Activated T-helper 1 cell treated with Interleukin-2 at 50 U/mL for 16 hours (primary cell): ENCODE results near the gene NEDD1.

ENCODE experiments used
- DNase-seq: peaks from one replicate; pipeline ENCODE4 v3.0.0-alpha.2; 2020; ENCODE audit warnings: low read depth

Gene NEDD1

GRCh38 chr12:96901175-96901574 lies 5.9 kb upstream of the NEDD1 start:
- no peak for DNase-seq

DNA sequence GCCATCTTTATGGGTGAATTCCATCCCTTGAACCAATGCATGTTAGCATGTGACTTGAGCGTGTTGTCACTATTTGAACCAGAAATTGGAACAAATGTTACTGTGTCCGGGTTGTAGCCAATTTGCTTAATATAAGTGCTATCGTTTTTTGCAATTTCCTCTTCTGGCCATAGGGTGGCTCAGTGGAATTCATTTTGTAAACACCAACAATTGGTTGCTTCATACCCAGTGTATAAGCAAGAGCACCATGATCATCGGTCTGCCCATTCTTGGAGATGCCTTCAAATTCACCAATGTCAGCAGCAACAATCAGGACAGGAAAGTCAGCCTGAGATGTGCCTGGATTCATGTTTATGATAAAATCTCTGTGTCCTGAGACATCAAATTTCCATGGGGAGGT lies 5.0 kb upstream of the NEDD1 start:
- DNase-seq: no peak

- DNase-seq: no peak
These were observed 584 bp upstream of the NEDD1 start for GRCh38 chr12:96906498-96906848.

DNA sequence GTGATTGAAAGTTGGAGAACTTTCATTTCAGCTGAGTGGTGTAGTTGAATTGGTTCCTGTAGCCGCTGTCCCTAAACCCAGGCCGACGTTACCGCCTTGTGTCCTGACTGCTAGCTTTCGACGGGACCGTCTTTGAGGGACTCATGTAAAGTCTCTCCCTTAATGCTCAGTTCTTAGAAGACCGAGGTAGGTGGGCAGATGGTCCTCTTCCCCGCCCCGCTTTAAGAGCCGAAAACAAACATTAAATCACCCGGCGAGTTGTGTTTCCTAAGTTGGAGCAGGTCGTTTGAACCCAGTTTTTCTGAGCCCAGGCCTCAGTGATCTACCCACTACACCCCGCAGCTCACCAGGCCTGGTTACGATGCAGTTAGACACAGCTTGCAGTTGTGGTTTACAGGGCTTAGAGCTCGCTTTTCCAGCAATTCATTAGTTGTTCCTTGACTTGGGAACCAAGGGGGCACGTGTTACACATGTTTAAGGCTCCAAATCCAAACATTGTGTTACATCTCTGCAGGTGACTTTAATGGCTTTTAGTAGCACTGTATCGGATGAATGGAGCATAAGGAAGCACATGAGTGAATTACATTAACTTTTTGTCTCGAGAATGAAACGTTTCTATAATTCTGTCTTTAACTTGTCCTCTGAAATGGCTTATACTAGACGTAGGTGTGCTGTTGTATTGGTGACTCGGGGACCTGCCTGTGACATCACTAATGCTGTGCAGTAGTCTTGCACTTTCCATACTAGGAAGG lies 790 bp downstream of the NEDD1 start:
- no peak for DNase-seq

DNA sequence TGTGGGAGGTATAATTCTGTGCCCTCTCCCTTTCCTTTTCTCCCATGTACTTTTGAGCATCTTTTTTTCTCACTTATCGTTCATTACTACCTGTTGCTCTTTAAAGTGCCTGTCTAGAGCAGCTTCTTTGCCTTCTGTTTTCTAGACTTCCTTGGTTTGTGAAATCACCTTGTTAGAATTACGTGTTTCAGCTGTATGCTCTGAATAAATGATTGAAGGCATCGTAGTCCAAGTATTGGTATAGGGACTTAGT lies 1.3 kb downstream of the NEDD1 start:
- DNase-seq: no peak

DNA sequence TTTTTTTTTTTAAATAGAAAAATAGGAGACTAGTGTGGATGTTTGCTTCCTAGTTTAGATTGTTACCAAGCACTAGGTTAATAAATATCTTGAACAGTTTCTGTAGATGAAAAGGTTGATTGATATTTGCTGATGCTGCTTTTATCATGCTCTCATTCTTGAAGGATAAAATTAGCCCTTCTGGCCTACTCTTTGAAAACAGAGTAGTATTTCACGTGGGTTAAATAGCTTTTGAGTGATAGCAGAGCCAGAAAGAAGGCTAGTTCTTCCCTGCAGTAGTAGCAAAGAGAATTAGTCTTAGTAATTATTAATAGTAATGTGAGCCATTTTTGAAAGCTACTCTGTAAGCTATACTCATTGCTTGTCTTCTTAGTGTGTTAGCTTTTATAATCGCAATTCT lies 5.2 kb downstream of the NEDD1 start:
- no peak for DNase-seq

DNA sequence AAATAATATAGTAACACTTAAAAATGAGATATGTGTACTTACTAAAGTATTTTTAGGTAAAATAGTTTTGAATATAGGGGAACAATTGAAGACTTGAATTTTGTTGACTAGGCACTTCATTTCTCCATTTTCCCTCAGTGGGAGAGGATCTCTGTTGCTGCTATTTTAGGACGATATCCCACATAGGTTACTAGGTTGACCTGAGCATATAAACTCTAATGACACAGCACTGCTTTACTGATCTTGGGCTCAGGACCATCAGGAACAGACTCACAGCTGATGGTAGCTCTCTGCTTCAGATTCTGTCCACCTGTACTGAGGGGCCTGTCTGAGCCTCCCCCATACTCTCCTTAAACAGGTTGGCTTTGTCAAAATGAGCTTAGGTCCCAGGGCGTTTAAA lies 5.9 kb downstream of the NEDD1 start:
- no peak for DNase-seq

DNA sequence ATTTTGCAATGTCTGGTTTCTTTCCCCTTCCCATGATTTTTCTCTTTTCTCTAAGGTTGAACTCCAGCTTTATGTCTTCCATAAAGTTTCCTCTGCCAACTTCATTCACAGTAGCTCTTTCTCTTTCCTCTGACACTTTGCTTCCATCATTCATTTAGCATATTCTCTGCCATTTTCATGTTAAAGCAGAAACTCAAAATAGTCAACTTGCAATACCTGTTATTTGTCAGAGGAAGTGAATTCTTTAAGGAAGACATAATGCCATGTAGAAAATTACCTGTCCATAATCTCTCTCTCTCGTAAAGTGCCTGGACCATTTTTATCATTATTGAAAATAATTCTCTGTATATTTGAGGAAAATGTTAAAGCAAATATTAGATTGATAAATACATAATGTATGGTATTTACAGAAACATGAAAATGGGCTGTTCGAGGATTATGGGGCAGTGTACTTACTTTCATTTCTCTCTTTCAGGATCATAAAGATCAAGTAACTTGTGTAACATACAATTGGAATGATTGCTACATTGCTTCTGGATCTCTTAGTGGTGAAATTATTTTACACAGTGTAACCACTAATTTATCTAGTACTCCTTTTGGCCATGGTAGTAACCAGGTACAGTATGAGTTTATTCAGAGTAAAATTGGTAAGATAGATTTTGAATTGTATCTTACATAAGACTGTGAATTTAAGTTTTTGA lies 12.6 kb downstream of the NEDD1 start:
- no peak for DNase-seq

- no peak for DNase-seq
These were observed 41.7 kb downstream of the NEDD1 start for GRCh38 chr12:96948782-96949181.

- DNase-seq: no peak
These were observed 72.5 kb downstream of the NEDD1 start for GRCh38 chr12:96979532-96979931.

DNA sequence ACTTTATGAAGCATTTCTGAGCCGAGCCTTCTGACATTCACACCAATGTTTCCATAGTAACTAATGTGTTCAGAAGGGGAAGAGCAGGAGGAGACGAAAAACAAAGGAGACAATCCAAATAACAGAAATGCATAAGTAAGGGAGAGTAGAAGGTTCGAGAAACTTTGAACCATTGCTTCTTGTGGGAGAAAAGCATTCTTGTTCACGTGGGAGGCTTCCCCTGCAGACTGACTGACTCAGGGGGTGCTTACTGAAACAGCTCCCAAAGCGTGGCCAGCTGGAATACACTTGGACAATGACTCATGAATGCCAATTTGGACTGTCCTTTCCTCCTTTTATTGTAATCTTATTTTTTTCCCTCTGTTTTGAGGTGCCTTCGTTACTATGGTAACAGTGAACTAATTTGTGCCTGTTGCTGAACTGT lies 73.9 kb downstream of the NEDD1 start:
- DNase-seq: no peak

GRCh38 chr12:96981911-96982310 lies 74.9 kb downstream of the NEDD1 start:
- no peak for DNase-seq

DNA sequence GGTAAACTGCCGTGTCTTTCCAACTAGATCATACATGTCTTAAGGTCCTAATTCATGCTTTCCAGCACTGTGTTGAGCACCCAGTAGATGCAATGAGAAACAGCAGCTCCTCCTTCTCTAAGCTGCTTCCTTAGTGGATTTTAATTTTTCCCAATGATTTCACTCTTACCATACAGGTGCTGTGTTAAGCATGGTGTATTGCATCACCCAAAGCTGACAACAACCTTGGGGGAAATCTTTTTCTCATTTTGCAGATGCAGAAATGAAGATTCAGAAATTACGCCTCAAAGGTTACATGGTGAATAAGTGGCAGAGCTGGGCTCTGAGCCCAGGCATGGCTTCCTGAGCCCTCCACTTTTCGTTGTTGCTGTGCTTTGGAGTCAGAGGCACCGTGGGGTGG lies 75.6 kb downstream of the NEDD1 start:
- no peak for DNase-seq

DNA sequence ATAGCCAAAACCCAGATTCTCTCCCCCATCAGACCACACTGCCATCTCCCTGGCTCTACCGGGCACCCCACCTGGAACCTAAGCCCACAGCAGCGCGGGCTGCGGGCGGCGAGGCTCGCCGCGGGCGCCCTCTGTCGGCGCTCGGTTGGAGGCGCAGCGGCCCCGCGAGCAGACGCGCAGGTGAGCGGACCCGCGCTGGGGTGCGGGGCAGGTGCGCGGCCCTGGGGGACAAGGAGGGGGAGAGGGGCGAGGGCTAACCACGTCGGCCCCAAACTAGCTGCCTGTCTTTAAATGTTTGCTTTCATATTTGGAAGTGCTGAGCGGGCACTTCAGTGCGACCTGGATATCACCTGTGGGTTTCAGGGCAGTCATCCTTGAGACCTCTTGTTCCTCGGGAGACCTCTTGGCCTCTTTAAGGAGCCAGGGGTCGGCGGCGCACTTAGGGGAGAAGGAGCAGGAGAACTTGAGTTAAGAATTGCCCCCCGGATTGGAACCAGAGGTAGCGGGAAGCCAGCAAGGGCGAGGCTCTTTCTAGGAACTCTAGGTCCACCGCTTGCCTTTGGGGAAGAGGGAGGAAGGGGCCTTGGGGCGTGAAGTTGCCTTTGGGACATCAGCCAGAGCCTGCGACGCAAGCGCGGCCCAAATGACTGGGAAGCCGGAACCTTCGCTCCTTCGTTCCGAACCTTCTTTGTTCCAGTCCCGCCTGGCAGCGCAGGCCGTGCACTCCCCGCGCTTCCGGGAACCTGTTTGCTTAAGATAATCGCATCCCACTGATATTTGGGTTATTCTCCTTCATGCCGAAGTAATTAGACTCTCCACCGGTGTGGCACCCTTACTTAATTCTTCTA lies 78.7 kb downstream of the NEDD1 start:
- peak; percentile 23 for DNase-seq

- no peak for DNase-seq
These were observed 79.9 kb downstream of the NEDD1 start for GRCh38 chr12:96986883-96987523.

- no peak for DNase-seq
These were observed 81.9 kb downstream of the NEDD1 start for GRCh38 chr12:96988919-96989318.

GRCh38 chr12:96989916-96990315 lies 82.9 kb downstream of the NEDD1 start:
- DNase-seq: no peak

DNA sequence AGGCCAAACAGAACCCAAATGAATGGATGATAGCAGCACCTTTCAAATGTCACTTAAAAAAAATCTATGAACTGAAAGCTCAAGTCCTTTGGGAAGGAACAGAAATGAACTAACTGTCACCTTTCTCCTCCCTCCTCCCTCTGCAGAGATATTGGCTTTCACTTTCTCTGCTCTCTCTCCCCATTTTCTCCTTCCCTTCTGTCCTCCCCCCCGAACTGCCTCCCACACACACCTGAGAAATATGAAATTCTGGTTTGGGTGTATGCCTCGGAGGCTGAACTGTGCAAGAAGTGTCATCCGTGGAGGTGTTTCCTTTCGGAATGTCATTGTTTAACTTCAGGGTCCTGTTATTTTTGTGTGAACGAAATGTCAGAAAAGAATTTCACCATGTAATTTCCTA lies 87.8 kb downstream of the NEDD1 start:
- no peak for DNase-seq

GRCh38 chr12:96995861-96996260 lies 88.8 kb downstream of the NEDD1 start:
- no peak for DNase-seq

DNA sequence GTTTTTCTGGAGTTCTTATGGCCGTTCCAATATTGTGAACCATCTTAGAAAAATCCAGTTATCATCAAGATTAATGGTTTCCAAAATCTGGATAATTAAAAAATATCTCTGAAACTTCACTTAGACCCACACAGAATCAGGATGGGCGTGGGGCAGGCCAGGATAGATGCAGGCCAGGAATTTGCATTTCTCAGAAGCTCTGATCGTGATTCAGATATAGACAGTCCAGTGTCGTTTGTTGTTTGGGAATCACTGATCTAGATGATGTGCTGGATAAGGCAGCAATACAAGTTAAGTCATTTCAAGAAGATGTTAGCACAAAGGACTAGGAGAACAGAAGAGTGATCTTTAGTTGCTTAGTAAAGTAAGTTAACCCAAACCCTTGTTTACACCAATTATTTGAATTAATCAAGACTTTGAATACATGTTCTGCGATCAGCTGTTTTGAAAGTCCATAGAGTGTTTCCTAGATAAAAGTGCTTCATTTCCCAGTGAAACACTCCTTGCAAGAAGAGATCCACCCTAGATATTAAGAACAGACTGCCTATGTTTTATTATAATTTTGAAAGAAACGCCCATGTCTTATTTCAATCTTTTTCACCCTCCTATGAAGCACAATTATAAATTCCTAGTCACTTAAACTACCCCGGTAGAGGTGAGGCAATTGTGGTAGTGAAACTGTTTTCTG lies 90.9 kb downstream of the NEDD1 start:
- DNase-seq: no peak

DNA sequence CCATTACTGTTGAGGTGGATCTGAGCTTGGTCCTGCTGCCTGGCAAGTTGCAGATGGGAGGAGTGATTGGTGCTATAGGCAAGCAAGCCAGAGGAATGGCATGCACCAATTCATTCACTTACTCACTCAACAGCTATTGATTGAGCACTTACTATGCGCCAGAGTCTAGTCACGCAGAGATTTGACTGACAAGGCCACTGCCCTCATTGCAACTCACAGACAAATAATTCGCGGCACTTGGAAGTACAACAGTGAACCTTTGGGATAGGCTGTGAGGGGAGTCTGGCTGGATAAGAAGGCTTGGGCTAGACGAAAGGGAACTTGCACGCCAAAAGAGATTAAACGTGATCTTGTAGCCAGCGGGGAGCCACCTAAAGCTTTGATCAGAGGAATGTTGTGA lies 96.2 kb downstream of the NEDD1 start:
- no peak for DNase-seq
